GM18873 (cell line): ENCODE data around the gene ADCY4.
"Not testable (repeated sequence)": the region's sequence is repeated elsewhere in the genome, so short reads cannot be mapped to it uniquely, and the experiment has no call there.

Source experiments
- ATAC-seq: cut with Tn5 transposase; IDR thresholded peaks from one replicate; pipeline ENCODE4 v1.9.1; 2021; ENCODE audit warnings: mild to moderate bottlenecking, moderate library complexity, moderate number of reproducible peaks; ENCODE audit not compliant: unreplicated experiment, low FRiP score

Gene ADCY4

DNA sequence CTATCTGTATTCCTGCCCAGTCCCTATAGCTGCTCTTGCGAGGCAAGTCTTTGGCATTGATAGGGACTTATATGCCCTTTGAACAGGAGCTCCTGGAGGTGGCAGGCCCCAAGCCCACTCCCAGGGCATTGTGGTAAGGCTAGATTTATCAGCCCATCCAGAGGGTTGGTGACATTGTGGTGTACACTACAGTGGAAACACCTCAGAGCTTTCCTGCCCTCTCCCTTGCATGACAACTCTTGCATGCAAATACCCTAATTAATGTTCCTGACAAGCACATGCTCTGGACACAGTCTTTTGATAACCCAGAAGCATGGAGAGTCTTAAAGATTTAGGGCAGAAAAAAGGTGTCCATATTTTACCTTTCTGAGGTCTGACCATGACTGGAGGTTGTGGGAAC is 5.7 kb upstream of the ADCY4 start:
- no peak for ATAC-seq

DNA sequence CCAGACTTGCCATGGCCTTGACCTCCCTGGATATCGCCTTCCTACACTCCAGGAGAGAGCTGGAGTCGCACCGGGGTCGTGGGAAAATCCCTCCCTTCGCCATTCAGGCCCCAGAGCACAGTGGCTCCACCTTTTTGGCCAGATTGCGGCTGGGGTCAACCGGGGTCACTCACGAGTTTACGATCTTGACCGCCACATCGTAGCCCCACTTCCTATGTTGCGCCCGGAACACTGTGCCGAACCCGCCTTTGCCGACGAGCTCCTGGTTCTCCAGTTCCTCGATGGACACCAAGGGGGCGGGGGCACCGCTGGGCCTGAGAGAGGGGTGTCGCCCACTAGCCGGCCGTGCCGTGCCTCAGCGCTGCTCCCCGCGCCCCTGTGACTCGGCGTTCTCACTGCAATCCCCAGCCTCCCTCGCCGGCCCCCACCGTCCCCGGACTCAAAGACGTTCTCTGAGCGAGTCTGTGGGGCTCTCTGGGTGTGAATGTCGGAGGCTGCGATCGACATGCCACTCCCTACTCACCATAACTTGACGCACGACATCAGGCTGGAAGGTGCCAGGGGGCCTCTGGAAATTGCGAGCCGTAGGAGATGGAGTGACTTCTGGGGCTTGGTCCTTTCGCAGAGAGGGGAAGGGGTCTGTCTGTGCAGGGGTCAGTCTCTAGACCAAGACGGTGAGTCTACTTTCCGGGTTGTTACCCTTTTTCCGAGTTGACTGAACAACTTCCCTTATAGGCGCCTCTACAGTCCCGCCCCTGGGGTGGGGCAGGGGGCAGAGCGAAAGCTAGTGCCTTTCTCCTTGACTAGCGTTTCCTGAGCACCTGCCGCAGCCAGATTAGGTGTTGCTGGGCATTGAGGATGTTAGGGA is 4.6 kb upstream of the ADCY4 start, which contains the start of gene RIPK3:
TSS of gene RIPK3 (minus strand) at position 708 of the 868 bp plus-strand sequence. CDS start at position 543, 165 bp downstream.
- ATAC-seq: peak; percentile 76

DNA sequence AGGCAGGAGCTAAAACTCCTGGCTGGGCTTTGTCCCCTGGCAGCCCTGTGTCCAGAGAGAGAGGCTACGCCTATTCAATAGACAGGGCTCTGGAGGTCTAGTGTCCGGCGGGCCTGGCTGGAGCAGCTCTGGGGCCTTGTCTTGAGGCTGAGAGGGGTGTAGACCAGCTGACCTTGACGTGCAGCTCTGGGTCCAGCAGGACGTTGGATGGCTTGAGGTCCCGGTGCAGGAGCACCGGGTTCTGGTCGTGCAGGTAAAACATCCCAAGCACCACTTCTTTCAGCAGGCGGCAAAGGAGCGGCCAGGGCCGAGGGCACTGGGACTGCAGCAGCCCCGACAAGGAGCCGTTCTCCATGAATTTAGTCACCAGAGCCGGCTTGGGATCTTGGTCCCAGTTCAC is 4.0 kb upstream of the ADCY4 start:
- ATAC-seq: no peak

DNA sequence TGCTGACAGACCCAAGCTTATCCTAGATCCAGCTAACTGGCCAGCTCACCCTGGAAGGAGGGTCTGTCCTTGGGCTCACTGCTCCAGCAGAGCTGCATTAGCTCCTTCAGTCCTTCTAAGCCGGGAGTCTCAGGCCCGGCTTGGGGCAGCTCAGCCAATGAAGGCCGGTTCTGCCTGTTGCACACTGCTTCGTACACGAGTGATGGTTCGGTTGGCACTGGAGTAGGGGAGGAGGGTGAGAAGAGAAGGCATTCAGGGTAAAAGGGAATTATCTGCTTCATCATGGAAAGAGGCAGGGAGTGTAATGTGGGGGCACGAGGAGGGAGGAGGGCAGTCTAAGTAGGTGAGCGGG is 2.9 kb upstream of the ADCY4 start:
- no peak for ATAC-seq

DNA sequence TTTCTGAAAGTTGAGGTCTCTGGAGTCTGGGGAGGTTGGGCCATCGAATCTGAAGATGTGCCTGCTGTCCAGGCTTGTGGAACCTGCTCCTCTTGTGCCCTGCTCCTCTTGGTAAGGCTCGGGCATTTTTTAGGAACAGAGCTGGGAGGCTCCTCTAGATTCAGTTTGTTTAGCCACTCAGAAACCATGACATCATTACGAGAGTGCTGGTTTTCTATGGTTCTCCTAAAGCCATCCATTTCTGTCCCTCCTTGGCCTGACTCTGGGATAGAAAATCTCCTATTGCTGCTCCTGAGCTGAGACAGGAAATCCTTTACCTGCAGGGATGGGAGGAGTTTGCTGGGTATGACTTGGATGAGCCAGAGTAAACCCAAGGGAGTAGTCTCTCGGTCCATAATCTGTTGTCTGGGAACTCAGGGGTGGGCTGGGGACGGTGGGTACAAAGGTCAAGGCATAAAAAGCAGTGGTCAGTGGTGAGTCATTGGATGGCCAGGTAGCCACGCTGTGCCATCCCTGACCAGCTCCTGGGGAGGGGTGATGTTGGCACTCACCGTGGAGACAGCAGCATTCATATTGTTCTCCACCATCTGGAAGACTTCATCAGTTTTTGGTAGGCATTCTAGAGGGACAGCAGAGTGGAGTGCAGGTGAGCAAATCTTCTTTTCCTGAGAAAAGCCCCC is 2.4 kb upstream of the ADCY4 start:
- ATAC-seq: no peak

DNA sequence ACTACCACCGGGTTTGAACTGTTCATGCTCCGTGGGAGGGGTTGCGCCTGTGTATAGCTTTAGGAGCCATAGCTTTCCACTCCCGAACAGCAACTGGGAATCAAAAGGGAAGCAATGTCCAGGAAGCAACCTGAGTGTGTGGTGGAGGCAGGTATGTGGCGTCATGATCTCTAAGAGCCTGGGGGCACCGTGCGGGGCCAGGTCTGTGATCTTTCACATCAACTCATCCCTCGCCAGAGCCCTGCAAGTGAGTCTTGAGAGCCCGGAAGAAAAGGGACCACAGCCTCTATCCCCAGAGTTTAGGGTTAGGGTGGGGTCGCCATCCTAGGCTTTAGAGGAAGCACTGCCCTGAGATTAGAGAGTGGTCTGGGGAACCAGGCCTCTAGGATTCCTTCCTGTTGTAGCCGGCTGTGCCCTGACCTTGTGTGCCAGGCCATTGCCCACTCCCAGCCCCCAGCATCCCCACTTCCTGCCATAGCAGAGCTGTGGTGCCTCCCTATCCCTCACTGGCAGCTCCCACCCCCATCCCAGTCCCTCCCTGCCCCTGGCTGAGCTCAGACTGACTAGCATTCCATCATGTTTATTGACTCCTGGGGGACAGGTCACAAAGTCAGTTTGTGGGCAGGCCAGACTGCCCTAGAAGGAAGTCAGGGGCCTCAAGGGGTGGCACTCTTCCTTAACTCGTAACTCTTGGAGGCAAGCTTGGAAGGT is 745 bp upstream of the ADCY4 start:
- no peak for ATAC-seq

DNA sequence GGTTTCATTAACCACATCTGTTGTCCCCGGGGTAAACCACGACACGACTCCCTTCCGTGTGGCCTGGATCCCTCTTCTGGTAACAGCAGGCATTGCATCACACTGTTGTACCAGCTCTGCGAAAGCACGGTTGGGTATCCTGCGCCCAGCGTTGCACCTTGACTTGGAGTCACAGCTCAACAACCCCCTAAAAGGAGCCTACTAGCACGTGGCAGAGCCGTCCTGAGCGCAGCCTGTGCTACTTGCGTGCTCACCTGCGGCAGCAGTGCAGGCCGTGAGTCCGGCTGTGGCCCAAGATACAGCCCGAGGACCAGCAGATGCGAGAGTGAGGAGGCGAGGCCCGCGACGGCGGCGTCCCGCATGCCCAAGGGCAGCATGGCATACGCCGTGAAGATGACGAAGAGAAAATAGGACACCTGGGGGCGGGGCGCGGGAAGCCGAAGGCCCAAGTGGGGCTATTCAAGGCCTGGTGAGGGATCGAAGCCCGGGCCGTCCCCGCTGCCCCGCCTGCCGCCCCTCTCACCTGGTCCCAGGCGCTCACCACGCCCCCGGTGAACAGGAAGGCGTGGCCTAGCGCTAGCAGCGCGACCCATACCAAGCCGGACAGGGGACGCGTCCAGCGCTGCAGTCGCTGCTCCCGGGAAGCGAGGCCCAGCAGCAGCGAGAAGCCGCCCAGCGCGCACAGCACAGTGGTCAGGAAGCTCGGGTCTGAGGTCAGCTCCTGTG is 2.4 kb downstream of the ADCY4 start:
- peak; percentile 76 for ATAC-seq

DNA sequence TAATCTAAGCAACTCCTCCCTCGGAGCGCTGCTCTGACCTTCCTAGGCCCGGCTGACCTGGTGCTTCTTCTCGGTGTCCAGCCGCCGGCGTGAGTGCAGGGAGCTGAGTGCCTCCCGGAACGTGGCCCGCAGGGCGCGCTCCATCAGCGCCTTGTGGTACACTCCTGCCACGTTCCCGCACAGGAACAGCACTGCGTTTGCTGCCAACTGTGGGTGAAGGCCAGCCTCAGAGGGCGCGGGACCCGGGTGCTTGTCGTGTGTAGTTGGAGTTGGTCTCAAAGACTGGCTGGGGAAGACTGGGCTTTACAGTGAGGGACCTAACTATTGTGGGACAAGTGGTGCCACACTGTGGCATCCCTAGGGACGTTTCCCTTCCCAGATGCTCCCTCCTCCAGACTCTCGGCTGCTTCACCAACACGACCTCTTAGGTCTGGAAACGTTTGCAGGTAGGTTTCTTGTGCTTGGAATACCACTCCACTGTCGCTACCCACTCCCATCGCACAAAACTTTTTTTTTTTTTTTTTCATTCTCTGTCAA is 3.1 kb downstream of the ADCY4 start:
- ATAC-seq: no peak

DNA sequence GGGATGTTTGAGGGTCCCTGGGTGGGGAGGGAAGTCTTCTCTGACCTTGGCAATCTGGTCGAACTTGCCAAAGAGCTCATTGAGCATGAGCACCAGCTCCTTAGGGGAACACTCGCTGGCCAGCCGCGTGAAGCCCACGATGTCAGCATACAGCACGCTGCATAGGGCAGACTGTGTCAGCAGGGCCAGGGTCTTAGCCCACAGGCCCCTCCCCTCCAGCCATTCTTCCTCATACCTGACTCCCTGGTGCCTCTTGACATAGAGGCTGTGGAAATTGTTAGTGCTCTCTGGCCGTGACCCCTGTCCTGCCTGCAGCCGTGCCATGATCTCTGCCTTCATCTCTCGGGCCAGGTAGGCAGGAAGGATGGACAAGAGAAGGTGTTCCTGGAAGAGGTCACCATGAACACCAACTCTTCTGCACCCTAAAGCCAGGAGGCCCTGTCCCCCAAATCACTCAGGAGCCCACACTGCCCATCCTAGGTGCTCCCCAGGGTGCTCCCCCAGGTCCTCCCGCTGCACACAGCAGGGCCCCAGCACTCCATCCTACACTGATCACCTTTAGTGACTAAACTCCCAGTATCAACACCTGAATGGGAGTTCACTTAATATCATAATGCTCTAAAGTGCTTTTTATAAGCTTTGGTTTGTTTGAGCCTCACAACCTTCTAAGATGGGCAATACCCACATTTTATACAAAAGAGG is 3.7 kb downstream of the ADCY4 start:
- no peak for ATAC-seq

DNA sequence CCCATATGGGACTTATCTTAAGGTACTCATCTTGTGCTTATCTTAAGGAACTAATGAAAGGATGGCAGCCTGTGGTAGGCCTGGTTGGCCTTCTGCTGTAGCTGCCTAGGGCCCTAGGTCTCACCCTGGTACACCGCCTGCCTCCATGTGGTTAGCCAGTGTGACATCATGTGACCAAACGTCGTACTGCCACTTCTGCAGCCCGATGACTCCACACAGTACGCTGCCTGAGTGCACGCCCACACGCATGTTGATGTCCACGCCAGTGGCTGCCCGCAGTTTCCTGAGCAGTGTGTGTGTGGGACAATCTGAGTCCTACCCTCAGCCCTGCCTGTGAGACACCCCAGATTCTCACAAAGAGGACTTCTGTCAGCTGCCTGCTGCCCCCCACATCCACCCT is 5.1 kb downstream of the ADCY4 start:
- no peak for ATAC-seq

DNA sequence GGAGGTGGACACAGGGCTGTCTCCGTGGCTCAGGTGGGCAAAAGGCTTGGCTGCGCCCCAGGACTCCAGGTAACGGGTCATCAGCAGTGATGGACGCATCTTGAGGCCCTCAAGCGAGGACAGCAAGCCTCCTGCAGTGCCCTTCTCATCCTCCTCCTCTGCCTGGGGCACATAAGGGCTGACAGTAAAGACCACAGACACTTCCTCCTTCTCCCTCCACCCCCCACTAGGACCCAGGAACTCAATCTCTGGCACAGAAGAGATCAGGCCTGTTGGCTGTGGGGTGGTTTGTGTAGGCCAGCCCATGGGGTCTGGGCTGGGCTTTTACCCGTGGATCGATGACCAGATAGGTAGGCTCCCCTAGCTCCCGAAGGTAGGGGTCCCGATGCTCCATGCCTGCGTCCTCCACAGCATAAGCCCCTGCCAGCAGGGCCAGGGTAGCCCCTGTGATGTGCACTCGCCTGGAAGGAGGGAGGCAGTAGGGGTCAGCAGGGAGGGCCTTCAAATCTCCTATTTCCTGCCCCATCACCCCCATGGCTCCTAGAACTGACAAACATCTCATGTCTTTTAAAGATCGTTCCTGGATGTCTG is 5.7 kb downstream of the ADCY4 start:
- ATAC-seq: no peak

DNA sequence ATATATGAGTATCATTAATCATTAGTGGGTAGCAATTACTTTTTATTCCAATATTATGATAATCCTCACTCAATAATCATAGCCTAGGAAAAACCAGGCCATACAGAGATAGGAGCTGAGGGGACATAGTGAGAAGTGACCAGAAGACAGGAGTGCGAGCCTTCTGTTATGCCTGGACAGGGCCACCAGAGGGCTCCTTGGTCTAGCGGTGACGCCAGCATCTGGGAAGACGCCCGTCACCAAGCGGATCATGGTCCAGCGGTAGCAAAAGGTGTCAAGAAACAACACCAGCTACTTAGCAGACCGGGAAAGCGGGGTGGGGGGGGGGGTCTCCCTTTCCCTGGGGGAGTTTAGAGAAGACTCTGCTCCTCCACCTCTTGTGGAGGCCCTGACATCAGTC is 7.0 kb downstream of the ADCY4 start:
- ATAC-seq: not testable (repeated sequence)

DNA sequence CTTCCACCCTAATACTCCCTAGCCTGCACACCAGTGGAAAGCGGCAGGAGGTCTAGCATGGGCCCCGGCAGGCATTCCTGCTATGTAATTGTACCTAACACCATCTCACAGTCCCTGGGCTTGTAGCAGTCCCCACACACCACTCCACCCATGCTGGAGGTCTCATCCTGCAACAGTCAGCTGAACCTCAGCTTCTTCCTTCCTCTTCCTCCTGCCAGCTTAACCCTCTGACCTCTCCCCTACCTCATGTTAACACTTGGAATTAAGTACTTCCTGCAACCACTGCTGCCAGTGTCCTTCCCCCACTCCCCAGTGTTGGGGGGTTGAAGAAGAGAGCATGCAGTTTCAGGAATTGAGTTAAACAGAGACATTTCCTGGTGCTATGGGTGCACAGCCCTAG is 7.6 kb downstream of the ADCY4 start:
- no peak for ATAC-seq

DNA sequence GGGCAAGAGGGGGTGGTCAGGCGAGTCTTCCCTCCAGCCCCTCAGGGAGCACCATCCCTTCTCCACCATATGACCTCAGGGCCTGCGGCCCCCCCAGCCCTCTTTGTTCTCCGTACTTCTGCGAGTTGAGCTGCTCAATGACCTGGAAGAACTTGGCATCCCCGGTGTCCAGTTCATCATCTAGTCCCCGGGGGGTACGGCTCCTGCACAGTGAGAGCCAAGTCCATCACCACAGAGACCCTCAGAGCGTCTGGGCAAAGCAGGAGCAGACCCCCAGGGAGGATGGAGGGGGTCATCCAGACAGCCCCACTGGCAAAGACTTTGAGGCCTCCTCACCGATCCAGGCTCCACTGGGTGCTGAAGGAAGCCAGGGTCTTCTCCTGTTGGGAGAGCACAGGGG is 8.9 kb downstream of the ADCY4 start:
- ATAC-seq: no peak

DNA sequence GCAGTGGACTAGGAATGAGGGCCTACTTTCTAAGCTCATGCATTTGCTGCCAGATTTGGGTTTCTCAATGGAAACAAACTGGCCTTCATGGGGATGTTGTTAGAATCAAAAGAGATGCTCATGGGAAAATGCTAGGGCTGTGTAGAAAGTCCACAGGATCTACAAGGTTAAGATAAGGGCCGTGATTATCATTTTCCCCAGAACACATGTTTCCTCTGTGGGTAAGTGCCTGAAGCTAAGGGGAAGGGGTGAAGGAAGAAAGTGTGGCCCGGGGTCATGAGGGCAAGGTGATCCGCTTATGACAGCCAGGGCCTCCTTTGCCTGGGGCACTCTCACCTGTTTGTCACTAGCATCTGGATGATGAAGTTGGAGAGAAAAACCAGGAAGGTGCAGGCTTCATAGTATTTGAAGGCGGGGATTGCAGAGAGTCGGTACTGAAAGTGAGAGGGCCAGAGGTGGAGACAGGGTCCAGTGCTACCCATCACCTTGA is 9.8 kb downstream of the ADCY4 start:
- no peak for ATAC-seq

DNA sequence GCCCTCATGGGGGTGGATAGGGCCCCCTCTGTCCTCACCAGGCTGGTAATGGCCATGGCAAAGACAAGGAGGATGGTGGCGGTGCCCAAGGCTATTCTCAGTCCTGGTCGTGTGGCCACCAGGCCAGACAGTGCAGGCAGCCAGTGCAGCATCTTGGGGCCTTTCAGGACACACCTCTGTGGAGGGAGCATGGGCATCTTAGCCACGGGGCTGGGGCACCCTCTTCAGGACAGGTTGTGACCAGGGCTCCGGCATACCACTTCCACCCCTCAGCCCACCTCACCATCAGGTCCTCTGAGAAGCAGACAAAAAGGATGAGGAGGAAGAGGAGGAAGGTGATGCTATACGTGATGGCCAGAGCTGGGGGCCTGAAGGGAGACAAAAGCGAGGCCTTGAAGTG is 10.8 kb downstream of the ADCY4 start:
- ATAC-seq: no peak

DNA sequence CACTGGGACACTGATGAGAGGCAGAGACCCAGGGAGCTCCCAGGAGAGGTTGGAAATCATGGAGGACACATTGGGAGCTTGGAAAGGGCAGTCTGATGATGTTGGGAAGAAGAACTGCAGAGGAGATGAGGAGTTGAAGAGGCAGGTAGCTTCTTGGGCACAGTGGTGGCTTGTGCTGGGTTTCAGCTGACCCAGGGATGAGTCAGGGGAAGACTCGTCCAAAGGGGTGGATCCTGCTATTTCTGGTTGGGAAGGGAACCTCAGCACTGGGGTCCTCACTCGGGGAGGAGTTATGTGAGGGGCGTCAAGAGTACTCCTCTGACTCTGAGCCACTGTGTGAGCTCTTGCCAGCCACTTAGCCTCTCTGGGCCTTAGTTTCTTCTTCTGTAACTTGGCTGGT is 11.5 kb downstream of the ADCY4 start:
- no peak for ATAC-seq

DNA sequence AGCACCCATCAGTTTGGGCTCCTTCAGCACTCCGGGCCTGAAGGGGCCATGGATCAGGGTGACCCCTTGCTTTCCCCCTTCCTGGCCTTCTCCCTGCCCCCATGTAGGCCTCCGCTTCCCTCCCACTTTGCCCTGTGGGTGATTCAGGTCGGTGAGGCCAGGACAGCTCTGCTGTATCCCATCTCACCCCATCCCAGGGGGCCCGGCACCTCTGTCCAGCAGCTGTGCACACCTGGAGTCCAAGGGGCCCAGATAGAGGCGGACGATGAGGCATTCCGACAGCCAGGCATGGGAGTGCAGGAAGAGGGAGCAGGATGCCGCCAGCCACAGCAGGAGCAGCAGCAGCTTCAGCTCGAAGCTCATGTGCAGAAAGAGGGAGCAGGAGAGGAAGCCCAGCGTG is 12.2 kb downstream of the ADCY4 start:
- ATAC-seq: no peak

DNA sequence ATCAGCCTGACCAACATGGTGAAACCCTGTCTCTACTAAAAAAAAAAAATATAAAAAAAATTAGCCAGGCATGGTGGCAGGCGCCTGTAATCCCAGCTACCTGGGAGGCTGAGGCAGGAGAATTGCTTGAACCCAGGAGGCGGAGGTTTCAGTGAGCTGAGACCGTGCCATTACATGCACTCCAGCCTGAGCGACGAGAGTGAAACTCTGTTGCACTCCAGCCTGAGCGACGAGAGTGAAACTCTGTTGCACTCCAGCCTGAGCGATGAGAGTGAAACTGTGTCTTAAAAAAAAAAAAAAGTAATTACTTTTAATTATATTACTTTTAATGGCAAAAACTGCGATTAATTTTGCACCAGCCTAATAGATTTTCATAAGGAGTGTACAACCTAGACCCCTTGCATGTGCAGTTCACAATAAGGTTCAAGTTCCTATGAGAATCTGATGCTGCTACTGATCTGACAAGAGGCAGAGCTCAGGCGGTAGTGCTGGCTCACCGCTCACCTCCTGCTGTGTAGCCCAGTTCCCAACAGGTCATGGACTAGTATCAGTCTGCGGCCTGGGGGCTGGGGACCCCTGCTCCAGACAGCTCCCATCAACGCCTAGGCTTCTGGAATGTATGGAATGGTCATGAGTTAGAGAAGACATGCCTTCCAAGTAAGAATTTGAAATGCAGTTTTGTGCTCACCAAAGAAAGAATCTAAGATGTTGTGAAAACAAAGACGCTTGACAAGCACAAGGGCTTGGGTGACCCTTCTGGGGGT is 13.5 kb downstream of the ADCY4 start:
- no peak for ATAC-seq
